ENCODE measurements around the gene MBP. TPM values are rescaled to one million over a fixed set of nuclear protein-coding genes. Genes with fewer than 3 reads are reported as not detected.

MBP gene
- total RNA-seq, 1 experiment from 2014 or later, result 31.6 TPM

GRCh38 chr18:77144451-77145118 is 12.0 kb upstream of the MBP start:
- TF ChIP-seq CTCF (IDR thresholded peaks at IDR 0.05; ENCODE audit: unreplicated experiment), result no peak
- H3K36me3 Mint-ChIP-seq (ENCODE audit: insufficient read depth, unreplicated experiment), result no peaks in the 10 kb centered on the region
- H3K27ac Mint-ChIP-seq (ENCODE audit: low read depth, unreplicated experiment), result no peak overlapping the region
- intact Hi-C loops (cut with micrococcal nuclease), result no loop called here
- ChIA-PET CTCF (interaction anchor here (0.6 kb wide), 1 partner anchor 108 kb away, joined by 5 read pairs; no protein-coding TSS in a partner anchor), POLR2A (no interaction called here)
- H3K9me3 Mint-ChIP-seq (ENCODE audit: unreplicated experiment), result peaks cover 8% of the 10 kb centered on the region
- H3K4me1 Mint-ChIP-seq (ENCODE audit: insufficient read depth, unreplicated experiment), result peaks cover 16% of the 10 kb centered on the region
- H3K4me3 Mint-ChIP-seq (ENCODE audit: unreplicated experiment), result no peak overlapping the region
- no peak for DNase-seq (ENCODE audit: unreplicated experiment)
- H3K27me3 Mint-ChIP-seq (ENCODE audit: insufficient read depth, unreplicated experiment), result no peaks in the 10 kb centered on the region
- BruUV-seq (replicated peaks), result no TSS peak

GRCh38 chr18:77144046-77144445 is 11.5 kb upstream of the MBP start:
- POLR2A ChIA-PET, result no interaction called here
- H3K4me1 Mint-ChIP-seq (ENCODE audit: insufficient read depth, unreplicated experiment), result peaks cover 16% of the 10 kb centered on the region
- H3K27me3 Mint-ChIP-seq (ENCODE audit: insufficient read depth, unreplicated experiment), result no peaks in the 10 kb centered on the region
- H3K36me3 Mint-ChIP-seq (ENCODE audit: insufficient read depth, unreplicated experiment), result no peaks in the 10 kb centered on the region
- no TSS peak for BruUV-seq (replicated peaks)
- peaks cover 8% of the 10 kb centered on the region for H3K9me3 Mint-ChIP-seq (ENCODE audit: unreplicated experiment)
- no peak overlapping the region for H3K27ac Mint-ChIP-seq (ENCODE audit: low read depth, unreplicated experiment)
- H3K4me3 Mint-ChIP-seq (ENCODE audit: unreplicated experiment), result no peak overlapping the region
- CTCF ChIA-PET, result interaction anchor here (0.6 kb wide), 1 partner anchor 107 kb away, joined by 5 read pairs; no protein-coding TSS in a partner anchor
- no peak for DNase-seq (ENCODE audit: unreplicated experiment)
- intact Hi-C loops (cut with micrococcal nuclease), result no loop called here
- no peak for TF ChIP-seq CTCF (IDR thresholded peaks at IDR 0.05; ENCODE audit: unreplicated experiment)

DNA sequence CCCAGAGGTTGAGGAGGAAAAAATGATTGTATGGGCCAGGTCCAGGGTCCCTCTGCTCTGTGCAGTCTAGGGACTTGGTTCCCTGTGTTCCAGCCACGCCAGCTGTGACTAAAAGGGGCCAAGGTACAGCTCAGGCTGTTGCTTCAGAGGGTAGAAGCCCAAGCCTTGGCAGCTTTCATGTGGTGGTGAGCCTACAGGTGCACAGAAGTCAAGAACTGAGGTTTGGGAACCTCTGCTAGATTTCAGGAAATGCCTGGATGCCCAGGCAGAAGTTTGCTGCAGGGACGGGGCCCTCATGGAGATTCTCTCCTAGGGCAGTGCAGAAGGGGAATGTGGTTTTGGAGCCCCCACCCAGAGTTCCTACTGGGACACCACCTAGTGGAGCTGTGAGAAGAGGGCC is 10.6 kb upstream of the MBP start:
- Mint-ChIP-seq H3K9me3 (ENCODE audit: unreplicated experiment) (peaks cover 8% of the 10 kb centered on the region), H3K36me3 (ENCODE audit: insufficient read depth, unreplicated experiment) (no peaks in the 10 kb centered on the region), H3K4me3 (ENCODE audit: unreplicated experiment) (no peak overlapping the region), H3K27ac (ENCODE audit: low read depth, unreplicated experiment) (no peak overlapping the region), H3K4me1 (ENCODE audit: insufficient read depth, unreplicated experiment) (peaks cover 16% of the 10 kb centered on the region), H3K27me3 (ENCODE audit: insufficient read depth, unreplicated experiment) (no peaks in the 10 kb centered on the region)
- DNase-seq (ENCODE audit: unreplicated experiment), result no peak
- intact Hi-C loops (cut with micrococcal nuclease), result no loop called here
- ChIA-PET POLR2A (no interaction called here), CTCF (no interaction called here)
- no TSS peak for BruUV-seq (replicated peaks)
- no peak for TF ChIP-seq CTCF (IDR thresholded peaks at IDR 0.05; ENCODE audit: unreplicated experiment)

DNA sequence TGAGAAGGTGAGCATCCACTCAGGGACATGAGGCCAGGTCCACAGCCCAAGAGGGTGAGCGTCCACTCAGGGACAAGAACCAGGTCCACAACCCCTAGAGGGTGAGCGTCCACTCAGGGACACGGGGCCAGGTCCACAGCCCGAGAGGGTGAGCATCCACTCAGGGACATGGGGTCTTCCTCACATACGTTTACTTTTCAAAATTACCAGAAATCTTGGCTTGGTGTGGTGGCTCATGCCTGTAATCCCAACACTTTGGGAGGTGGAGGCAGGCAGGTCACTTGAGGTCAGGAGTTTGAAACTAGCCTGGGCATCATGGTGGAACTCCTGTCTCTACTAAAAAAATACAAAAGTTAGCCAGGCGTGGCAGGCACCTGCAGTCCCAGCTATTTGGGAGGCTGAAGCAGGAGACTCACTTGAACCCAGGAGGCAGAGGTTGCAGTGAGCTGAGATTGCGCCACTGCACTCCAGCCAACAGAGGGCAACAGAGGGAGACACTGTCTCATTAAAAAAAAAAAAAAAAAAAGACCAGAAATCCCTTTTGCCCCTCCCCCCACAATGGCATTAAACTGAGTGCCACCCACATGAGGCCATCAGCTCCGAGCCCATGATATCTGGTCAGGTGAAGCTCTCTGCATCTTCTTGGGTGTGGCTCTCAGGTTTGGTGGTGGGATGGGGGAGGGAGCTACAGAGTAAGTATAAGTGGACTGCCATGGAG is 9.0 kb upstream of the MBP start:
- Mint-ChIP-seq H3K9me3 (ENCODE audit: unreplicated experiment) (peaks cover 8% of the 10 kb centered on the region), H3K4me1 (ENCODE audit: insufficient read depth, unreplicated experiment) (peaks cover 10% of the 10 kb centered on the region), H3K27me3 (ENCODE audit: insufficient read depth, unreplicated experiment) (no peaks in the 10 kb centered on the region), H3K4me3 (ENCODE audit: unreplicated experiment) (no peak overlapping the region), H3K36me3 (ENCODE audit: insufficient read depth, unreplicated experiment) (no peaks in the 10 kb centered on the region), H3K27ac (ENCODE audit: low read depth, unreplicated experiment) (no peak overlapping the region)
- DNase-seq (ENCODE audit: unreplicated experiment), result no peak
- intact Hi-C loops (cut with micrococcal nuclease), result no loop called here
- TF ChIP-seq CTCF (IDR thresholded peaks at IDR 0.05; ENCODE audit: unreplicated experiment), result no peak
- no TSS peak for BruUV-seq (replicated peaks)
- ChIA-PET POLR2A (interaction anchor here (0.7 kb wide), 1 partner anchor 70 kb away, joined by 3 read pairs; no protein-coding TSS in a partner anchor), CTCF (interaction anchor here (0.5 to 1.0 kb wide), 7 partner anchors 9 to 299 kb away, joined by 3 to 4 read pairs (median 3); no protein-coding TSS in a partner anchor)
